Trophoblast cell (in vitro differentiated cells and primary cell): Measurements from ENCODE around the gene LMAN2L.

Source experiments
- DNase-seq, 2 donors: peaks; one replicate each; pipeline ENCODE4 v3.0.0-alpha.2; 2016
- H2AFZ ChIP-seq: 2 replicates; pipeline ENCODE4 v1.6.1; 2013; ENCODE audit warnings: low read length, moderate library complexity, mild to moderate bottlenecking; ENCODE audit not compliant: insufficient read depth, poor library complexity
- H2AK5ac ChIP-seq: 2 replicates; pipeline ENCODE4 v1.6.1; 2013; ENCODE audit warnings: mild to moderate bottlenecking, low read length
- H2BK120ac ChIP-seq: 2 replicates; pipeline ENCODE4 v1.6.1; 2013; ENCODE audit warnings: low read length, mild to moderate bottlenecking, moderate library complexity; ENCODE audit not compliant: insufficient read depth, poor library complexity
- H2BK12ac ChIP-seq: 2 replicates; pipeline ENCODE4 v1.6.1; 2013; ENCODE audit warnings: mild to moderate bottlenecking, low read length, moderate library complexity
- H2BK5ac ChIP-seq: 2 replicates; pipeline ENCODE4 v1.6.1; 2013; ENCODE audit warnings: low read length, low read depth, moderate library complexity, mild to moderate bottlenecking; ENCODE audit not compliant: poor library complexity
- H3K14ac ChIP-seq: 2 replicates; pipeline ENCODE4 v1.6.1; 2013; ENCODE audit warnings: mild to moderate bottlenecking, low read length
- H3K18ac ChIP-seq: 2 replicates; pipeline ENCODE4 v1.6.1; 2013; ENCODE audit warnings: mild to moderate bottlenecking, low read length
- H3K23ac ChIP-seq: 2 replicates; pipeline ENCODE4 v1.6.1; 2013; ENCODE audit warnings: low read length
- H3K27ac ChIP-seq: 2 replicates; pipeline ENCODE4 v1.5.1; 2013; ENCODE audit warnings: low read depth, mild to moderate bottlenecking, inconsistent platforms, low read length, moderate library complexity
- H3K27me3 ChIP-seq: 2 replicates; pipeline ENCODE4 v1.6.1; 2013; ENCODE audit warnings: inconsistent platforms, mild to moderate bottlenecking, low read length, moderate library complexity; ENCODE audit not compliant: insufficient read depth
- H3K36me3 ChIP-seq, 2 experiments: 1 replicate in 1 of 2; 2 replicates in 1 of 2; pipeline ENCODE4 v1.6.1; 2013; ENCODE audit warnings: low read length in 2 of 2, mild to moderate bottlenecking in 2 of 2, moderate library complexity in 1 of 2; ENCODE audit not compliant: insufficient read depth in 2 of 2, control insufficient read depth in 1 of 2
- H3K4ac ChIP-seq: 2 replicates; pipeline ENCODE4 v1.6.1; 2013; ENCODE audit warnings: low read depth, mild to moderate bottlenecking, low read length, moderate library complexity
- H3K4me1 ChIP-seq, 2 experiments: 1 replicate in 1 of 2; 2 replicates in 1 of 2; pipeline ENCODE4 v1.6.1; 2013; ENCODE audit warnings: low read length in 2 of 2, mild to moderate bottlenecking in 2 of 2, moderate library complexity in 1 of 2; ENCODE audit not compliant: insufficient read depth in 2 of 2, control insufficient read depth in 1 of 2
- H3K4me2 ChIP-seq: 2 replicates; pipeline ENCODE4 v1.6.1; 2013; ENCODE audit warnings: inconsistent platforms, mild to moderate bottlenecking, low read length, moderate library complexity
- H3K4me3 ChIP-seq: 2 replicates; pipeline ENCODE4 v1.5.1; 2013; ENCODE audit warnings: mild to moderate bottlenecking, low read depth, low read length, inconsistent platforms
- H3K79me1 ChIP-seq: one replicate; pipeline ENCODE4 v1.6.1; 2013; ENCODE audit warnings: low read length
- H3K79me2 ChIP-seq: 2 replicates; pipeline ENCODE4 v1.6.1; 2013; ENCODE audit warnings: low read length, mild to moderate bottlenecking; ENCODE audit not compliant: control insufficient read depth, insufficient read depth, poor library complexity
- H3K9ac ChIP-seq: 2 replicates; pipeline ENCODE4 v1.6.1; 2013; ENCODE audit warnings: mild to moderate bottlenecking, low read length
- H3K9me3 ChIP-seq: 2 replicates; pipeline ENCODE4 v1.6.1; 2013; ENCODE audit warnings: low read depth, mild to moderate bottlenecking, control low read depth, inconsistent platforms, low read length; ENCODE audit not compliant: insufficient read depth
- H4K12ac ChIP-seq: 2 replicates; pipeline ENCODE4 v1.6.1; 2013; ENCODE audit warnings: low read depth, mild to moderate bottlenecking, low read length, moderate library complexity
- H4K8ac ChIP-seq: 2 replicates; pipeline ENCODE4 v1.6.1; 2013; ENCODE audit warnings: low read depth, mild to moderate bottlenecking, low read length, moderate library complexity
- H4K91ac ChIP-seq: one replicate; pipeline ENCODE4 v1.6.1; 2013; ENCODE audit warnings: low read depth, mild to moderate bottlenecking, low read length, moderate library complexity
- WGBS: extraction: QIAGEN DNeasy Blood & Tissue Kit; methylation state at CpG from one replicate; pipeline ENCODE4 v1.1.7; 2013; ENCODE audit warnings: missing lambda C conversion rate; ENCODE audit not compliant: insufficient read length, insufficient coverage; ENCODE audit errors: extremely low coverage; 5-methylcytosine and 5-hydroxymethylcytosine counted together

Gene LMAN2L

GRCh38 chr2:96737251-96737650 is 2.6 kb downstream of the LMAN2L start:
- peaks cover 4% of the 10 kb centered on the region for H3K79me1 ChIP-seq
- H3K27ac ChIP-seq: no peak overlapping the region
- H4K12ac ChIP-seq: no peak overlapping the region
- no peaks in the 10 kb centered on the region for H3K9me3 ChIP-seq
- H4K91ac ChIP-seq: no peak overlapping the region
- H3K4me1 ChIP-seq: peaks cover 4 to 6% of the 10 kb centered on the region in 2 experiments
- H3K18ac ChIP-seq: no peak overlapping the region
- H2AFZ ChIP-seq: no peak overlapping the region
- H3K14ac ChIP-seq: no peak overlapping the region
- no peak overlapping the region for H2AK5ac ChIP-seq
- H2BK12ac ChIP-seq: no peak overlapping the region
- H3K36me3 ChIP-seq: peaks cover 4 to 21% of the 10 kb centered on the region in 2 experiments
- H3K79me2 ChIP-seq: peaks cover 3% of the 10 kb centered on the region
- H3K4me2 ChIP-seq: no peak overlapping the region
- no CpG with 5 or more reads among the region's 2 CpGs for WGBS
- H3K4ac ChIP-seq: no peak overlapping the region
- no peak for DNase-seq
- H3K27me3 ChIP-seq: no peaks in the 10 kb centered on the region
- no peak overlapping the region for H2BK120ac ChIP-seq
- no peak overlapping the region for H3K9ac ChIP-seq
- H3K23ac ChIP-seq: no peak overlapping the region
- H3K4me3 ChIP-seq: no peak overlapping the region
- no peak overlapping the region for H4K8ac ChIP-seq
- H2BK5ac ChIP-seq: no peak overlapping the region

GRCh38 chr2:96734880-96735583 is 4.8 kb downstream of the LMAN2L start:
- Histone ChIP-seq H3K27ac (no peak overlapping the region), H3K9ac (no peak overlapping the region), H3K18ac (no peak overlapping the region), H4K8ac (no peak overlapping the region), H2AK5ac (no peak overlapping the region), H2BK12ac (no peak overlapping the region), H3K4me1 (peaks cover 4 to 6% of the 10 kb centered on the region in 2 experiments), H3K27me3 (no peaks in the 10 kb centered on the region), H3K4me3 (no peak overlapping the region), H3K79me2 (peaks cover 3% of the 10 kb centered on the region), H4K12ac (no peak overlapping the region), H2BK120ac (no peak overlapping the region), H3K4me2 (no peak overlapping the region), H3K36me3 (peaks cover 9 to 36% of the 10 kb centered on the region in 2 experiments), H3K14ac (no peak overlapping the region), H3K23ac (no peak overlapping the region), H2BK5ac (no peak overlapping the region), H2AFZ (no peak overlapping the region), H3K79me1 (peaks cover 4% of the 10 kb centered on the region), H3K9me3 (no peaks in the 10 kb centered on the region), H4K91ac (no peak overlapping the region), H3K4ac (no peak overlapping the region)
- WGBS: 100% methylated on average over 1 of the region's 8 CpGs
- DNase-seq: no peak

GRCh38 chr2:96733931-96734330 is 5.9 kb downstream of the LMAN2L start:
- Histone ChIP-seq H3K23ac (no peak overlapping the region), H3K14ac (no peak overlapping the region), H3K79me1 (no peaks in the 10 kb centered on the region), H4K91ac (no peak overlapping the region), H3K4me2 (no peak overlapping the region), H3K18ac (no peak overlapping the region), H3K4me3 (no peak overlapping the region), H3K27me3 (no peaks in the 10 kb centered on the region), H3K4me1 (peaks cover 0 to under 1% of the 10 kb centered on the region in 2 experiments), H4K8ac (no peak overlapping the region), H3K9ac (no peak overlapping the region), H2BK5ac (no peak overlapping the region), H3K36me3 (peaks cover 9 to 38% of the 10 kb centered on the region in 2 experiments), H2AFZ (no peak overlapping the region), H2BK12ac (no peak overlapping the region), H2AK5ac (no peak overlapping the region), H3K4ac (no peak overlapping the region), H3K27ac (no peak overlapping the region), H3K9me3 (no peaks in the 10 kb centered on the region), H2BK120ac (no peak overlapping the region), H4K12ac (no peak overlapping the region), H3K79me2 (no peaks in the 10 kb centered on the region)
- no peak for DNase-seq
- WGBS: no CpG with 5 or more reads among the region's 3 CpGs

- no peak overlapping the region for H3K27ac ChIP-seq
- no peak overlapping the region for H4K8ac ChIP-seq
- no CpG with 5 or more reads among the region's 2 CpGs for WGBS
- no peak for DNase-seq
- no peak overlapping the region for H2AK5ac ChIP-seq
- no peak overlapping the region for H3K9ac ChIP-seq
- no peak overlapping the region for H2BK120ac ChIP-seq
- no peaks in the 10 kb centered on the region for H3K4me1 ChIP-seq
- no peaks in the 10 kb centered on the region for H3K79me2 ChIP-seq
- H3K9me3 ChIP-seq: no peaks in the 10 kb centered on the region
- H3K4ac ChIP-seq: no peak overlapping the region
- H4K91ac ChIP-seq: no peak overlapping the region
- H3K18ac ChIP-seq: no peak overlapping the region
- H3K23ac ChIP-seq: no peak overlapping the region
- no peaks in the 10 kb centered on the region for H3K27me3 ChIP-seq
- H4K12ac ChIP-seq: no peak overlapping the region
- H2BK12ac ChIP-seq: no peak overlapping the region
- H2AFZ ChIP-seq: no peak overlapping the region
- H3K4me3 ChIP-seq: no peak overlapping the region
- no peak overlapping the region for H3K14ac ChIP-seq
- no peak overlapping the region for H3K4me2 ChIP-seq
- no peaks in the 10 kb centered on the region for H3K79me1 ChIP-seq
- no peak overlapping the region for H2BK5ac ChIP-seq
- peaks cover 23 to 49% of the 10 kb centered on the region in 2 experiments for H3K36me3 ChIP-seq
These were observed 9.7 kb downstream of the LMAN2L start for GRCh38 chr2:96730212-96730611.
